GM19239 (cell line): ENCODE data around the gene KRTAP10-1.
"Not testable (repeated sequence)": the region's sequence is repeated elsewhere in the genome, so short reads cannot be mapped to it uniquely, and the experiment has no call there.

Source experiments
- DNase-seq: peaks from one replicate; pipeline ENCODE4 v3.0.0; 2011; ENCODE audit warnings: low spot score; ENCODE audit not compliant: insufficient read length
- FAIRE-seq: peaks from 2 replicates; lab custom pipeline; 2011; peaks lifted over from hg19 to GRCh38; lab: Jason Lieb, UNC

KRTAP10-1 gene

GRCh38 chr21:44571844-44572782 lies 32.1 kb upstream of the KRTAP10-1 start:
- DNase-seq (no peak), FAIRE-seq (no peak)

DNA sequence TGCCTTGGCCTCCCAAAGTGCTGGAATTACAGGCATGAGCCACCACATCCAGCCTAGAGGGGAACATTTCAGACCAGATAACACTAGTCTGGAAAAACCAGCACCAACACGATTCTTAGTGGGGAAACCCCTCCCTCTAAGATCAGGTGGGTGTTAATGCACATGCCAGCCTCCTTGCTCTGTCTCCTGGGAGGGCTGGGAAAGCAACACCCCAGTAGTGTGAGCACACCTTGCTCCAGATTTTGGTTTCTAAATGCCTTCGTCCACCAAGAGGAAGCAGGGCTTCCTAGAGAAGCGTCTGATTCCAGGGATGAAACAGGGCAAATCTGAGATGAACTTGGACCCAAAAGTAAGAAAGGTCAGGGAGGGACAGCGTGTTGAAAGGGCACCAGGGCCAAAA lies 31.3 kb upstream of the KRTAP10-1 start:
- FAIRE-seq = no peak

DNA sequence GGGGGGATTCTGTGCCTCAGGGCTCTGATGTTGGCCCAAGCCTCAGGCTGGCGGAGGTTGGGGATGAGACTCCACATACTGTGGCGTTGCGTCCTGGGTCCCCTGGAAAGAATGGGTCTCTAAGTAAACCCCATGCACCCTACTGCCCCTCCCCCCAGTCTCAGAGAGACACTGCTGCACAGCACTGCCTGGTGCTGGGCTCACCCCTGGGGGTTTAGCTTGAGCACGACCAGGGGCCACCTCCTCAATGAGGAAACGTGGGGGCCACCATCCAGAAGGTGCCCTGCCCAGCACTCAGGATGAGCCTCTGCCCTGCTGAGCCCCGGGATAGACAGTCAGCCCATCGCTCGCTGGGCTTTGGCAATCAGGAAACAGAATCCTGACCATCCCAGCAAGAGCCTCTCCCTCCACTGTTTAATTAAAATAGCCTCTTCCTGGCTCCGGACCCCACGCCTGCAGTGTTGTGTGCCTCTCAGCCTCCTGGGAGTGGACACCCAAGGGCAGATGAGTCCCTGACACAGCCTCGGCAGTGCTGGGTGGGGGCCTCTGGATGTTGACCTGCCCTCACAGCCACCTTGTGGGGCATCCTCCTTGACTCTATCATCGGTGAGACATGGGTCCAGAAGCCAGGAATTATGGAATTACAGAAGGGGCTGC lies 30.0 kb upstream of the KRTAP10-1 start:
- FAIRE-seq (no peak), DNase-seq (no peak)

More for the DNA sequence above, 31.3 kb upstream of the KRTAP10-1 start:
- no peak for DNase-seq

- no peak for DNase-seq
- no peak for FAIRE-seq
These were observed 28.9 kb upstream of the KRTAP10-1 start for GRCh38 chr21:44568667-44569556.

GRCh38 chr21:44568261-44568660 lies 28.3 kb upstream of the KRTAP10-1 start:
- FAIRE-seq = no peak
- no peak for DNase-seq

GRCh38 chr21:44567481-44568171 lies 27.6 kb upstream of the KRTAP10-1 start:
- FAIRE-seq (no peak), DNase-seq (no peak)

GRCh38 chr21:44566403-44566802 lies 26.4 kb upstream of the KRTAP10-1 start:
- DNase-seq (no peak), FAIRE-seq (no peak)

DNA sequence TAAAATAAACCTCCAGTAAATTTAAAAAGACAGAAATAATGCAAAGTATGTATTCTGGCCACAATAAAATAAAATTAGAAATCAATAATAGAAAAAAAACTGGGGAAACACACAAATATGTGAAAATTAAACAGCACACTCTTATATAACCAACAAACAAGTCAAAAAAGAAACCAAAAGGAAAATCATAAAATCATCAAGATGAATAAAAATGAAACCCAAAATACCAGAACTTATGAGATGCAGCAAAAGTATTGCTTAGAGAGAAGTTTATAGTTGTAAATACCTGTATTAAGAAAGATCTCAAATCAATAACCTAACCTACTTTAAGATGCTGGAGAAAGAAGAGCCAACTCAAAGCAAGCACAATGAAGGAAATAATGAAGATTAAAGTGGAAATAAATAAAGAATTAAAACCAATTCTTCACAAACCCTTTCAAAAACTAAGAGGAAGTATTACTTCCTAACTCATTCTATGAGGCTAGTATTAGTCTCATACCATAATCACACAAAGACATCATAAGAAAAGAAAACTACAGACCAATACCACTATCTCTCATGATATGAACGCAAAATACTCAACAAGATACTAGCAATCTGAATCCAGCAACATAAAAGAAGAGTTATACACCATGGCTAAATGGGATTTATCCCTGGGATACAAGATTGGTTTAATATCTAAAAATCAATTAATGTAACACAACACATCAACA lies 25.0 kb upstream of the KRTAP10-1 start:
- DNase-seq (no peak), FAIRE-seq (peak; percentile 64)

- FAIRE-seq = no peak
- no peak for DNase-seq
These were observed 24.1 kb upstream of the KRTAP10-1 start for GRCh38 chr21:44564099-44564498.

DNA sequence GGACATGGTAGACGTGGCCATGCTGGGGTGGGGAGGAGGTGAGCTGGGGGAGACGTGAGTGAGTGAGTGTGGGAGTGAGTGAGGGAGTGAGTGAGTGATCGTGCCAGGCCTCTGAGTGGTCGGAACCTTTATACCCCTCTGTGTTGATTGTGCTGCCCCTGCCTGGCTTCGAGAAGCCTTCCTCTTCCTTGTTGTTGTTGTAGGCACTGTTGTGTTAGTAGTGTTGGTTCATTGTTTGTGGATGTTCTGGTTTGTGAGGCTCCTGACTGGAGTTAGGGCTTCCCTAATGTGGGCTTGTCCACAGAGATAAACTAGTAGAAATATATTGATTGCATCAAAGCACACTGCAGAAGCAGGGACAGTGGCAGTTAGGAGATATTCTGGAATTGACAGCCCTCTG lies 18.7 kb upstream of the KRTAP10-1 start, which contains the start of gene KRTAP10-3:
TSS of gene KRTAP10-3 (minus strand) at position 101 of the 400 bp plus-strand sequence. CDS start at position 21, 80 bp downstream.
- FAIRE-seq = no peak
- no peak for DNase-seq

DNA sequence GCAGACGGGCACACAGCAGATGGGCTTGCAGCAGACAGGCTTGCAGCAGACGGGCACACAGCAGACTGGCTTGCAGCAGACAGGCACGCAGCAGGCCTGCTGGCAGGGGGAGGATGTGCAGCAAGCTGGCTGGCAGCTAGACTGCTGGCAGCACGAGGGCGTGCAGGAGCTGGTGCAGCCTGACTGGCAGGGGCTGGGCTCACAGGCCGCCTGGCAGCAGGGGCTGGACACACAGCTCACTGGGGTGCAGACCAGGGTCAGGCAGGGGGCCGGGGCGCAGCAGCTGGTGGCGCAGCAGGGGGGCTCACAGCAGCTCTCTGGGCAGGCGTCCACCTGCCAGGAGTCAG lies 18.3 kb upstream of the KRTAP10-1 start:
- not testable (repeated sequence) for FAIRE-seq, DNase-seq

GRCh38 chr21:44557491-44558328 lies 17.7 kb upstream of the KRTAP10-1 start:
- DNase-seq (no peak), FAIRE-seq (no peak)

- DNase-seq (no peak), FAIRE-seq (peak; percentile 70)
These were observed 16.9 kb upstream of the KRTAP10-1 start for GRCh38 chr21:44556879-44557278.

DNA sequence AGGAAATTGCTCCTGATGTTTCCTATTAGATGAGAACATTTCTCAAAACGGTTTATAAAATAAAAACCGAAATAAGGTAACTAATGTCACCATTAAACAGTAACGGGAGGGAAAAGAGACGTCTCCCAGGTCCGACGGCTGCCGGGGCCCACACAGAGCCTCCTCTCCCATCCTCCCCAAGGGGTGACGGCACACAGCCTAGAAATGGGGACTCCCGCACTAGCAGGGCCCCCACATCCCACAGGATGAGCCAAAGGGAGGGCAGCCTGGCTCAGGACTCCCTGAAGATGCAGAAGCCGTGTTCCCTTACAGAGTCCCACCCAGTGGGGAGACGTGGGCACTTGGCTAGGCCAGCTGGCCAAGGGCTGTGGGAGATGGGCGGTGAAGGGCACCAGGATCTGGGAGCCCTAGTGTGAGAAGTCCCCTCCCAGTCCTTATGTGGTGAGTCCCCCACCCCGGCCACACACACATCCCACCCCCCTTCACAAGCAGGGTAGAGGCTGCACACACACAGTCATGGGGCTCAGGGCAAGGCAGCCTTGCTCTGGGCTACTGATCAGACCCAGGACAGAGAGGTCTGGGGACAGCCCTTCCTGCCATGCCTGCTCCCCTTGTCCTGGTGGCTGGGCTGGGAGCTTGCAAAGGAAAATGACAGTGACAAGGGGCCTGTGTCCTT lies 15.3 kb upstream of the KRTAP10-1 start:
- DNase-seq = no peak
- FAIRE-seq = no peak

DNA sequence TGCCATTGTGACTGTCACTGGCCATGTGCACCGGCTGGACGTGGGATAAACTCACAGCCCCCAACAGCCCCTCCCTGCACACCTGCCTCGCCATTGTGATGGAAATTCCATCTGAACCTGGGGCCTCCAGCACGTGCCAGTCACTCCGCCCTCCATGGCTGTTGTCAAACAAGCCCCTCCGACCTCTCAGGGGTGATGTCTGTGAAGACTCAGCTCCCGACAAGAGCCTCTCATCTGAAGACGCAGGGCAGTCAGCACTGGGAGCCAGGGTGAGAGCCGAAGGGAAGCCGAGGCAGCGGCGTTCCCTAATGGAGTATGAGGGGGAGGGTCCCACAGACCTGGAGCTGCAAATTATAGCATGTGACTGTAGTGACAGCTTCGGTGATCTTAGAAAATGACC lies 12.7 kb upstream of the KRTAP10-1 start:
- FAIRE-seq (no peak), DNase-seq (no peak)

DNA sequence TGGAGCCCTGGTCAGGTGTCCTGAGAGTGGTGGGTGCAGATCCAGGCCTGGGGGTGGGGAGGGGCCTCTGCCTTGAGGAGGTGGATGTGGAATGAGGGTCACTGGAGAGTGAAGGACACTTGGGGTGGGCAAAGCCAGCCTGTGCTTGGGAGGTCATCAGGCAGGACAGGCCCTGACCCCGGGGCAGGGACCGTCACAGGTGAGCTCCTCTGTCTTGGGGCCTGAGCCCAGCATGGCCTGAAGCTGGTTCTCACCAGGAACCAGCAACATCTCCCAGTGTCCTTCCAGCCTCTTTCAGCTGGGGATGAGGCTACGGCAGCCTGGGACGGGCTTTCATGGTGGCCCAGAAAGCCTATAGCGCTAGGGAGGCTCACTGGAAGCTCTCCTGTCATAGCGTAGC lies 12.1 kb upstream of the KRTAP10-1 start:
- FAIRE-seq = no peak
- DNase-seq = no peak

DNA sequence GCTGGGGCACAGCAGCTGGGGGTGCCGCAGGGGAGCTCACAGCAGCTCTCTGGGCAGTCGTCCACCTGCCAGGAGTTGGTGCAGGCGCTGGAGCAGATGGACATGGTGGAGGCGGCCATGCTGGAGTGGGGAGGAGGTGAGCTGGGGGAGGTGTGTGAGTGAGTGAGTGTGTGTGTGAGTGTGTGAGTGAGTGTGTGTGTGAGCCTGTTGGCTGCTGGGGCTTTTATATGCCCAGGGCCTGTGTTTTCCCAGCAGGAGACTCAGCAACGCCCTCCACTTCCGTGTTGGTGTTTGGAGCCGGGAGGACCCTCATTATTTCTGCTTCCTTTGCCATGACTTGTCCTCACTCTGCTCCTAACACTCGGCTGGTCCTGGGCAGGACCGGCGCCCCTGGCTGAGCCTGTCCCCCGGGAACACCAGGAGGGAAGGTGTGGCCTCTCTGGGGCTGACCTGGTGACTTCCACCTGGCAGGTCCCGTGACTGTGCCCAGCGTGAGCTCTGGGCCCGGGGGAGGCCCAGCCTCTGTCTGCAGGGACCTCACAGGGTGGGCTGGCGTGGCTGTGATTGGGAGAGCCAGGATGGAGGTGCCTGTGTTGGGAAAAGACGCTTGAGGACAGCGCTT lies 11.5 kb upstream of the KRTAP10-1 start, which contains the start of gene KRTAP10-2:
TSS of gene KRTAP10-2 (minus strand) at position 166 of the 622 bp plus-strand sequence. CDS start at position 119, 47 bp downstream.
- FAIRE-seq (no peak), DNase-seq (no peak)
